K562 (cell line): Measurements from ENCODE around the gene TDG. TPM values are rescaled to one million over a fixed set of nuclear protein-coding genes. Genes with fewer than 3 reads are reported as not detected.

Experiments used
- ATAC-seq: fragments of 200-7000 bp; cut with Tn5 transposase; 3 replicates; pipeline ENCODE4 v1.9.1; 2020; ENCODE audit warnings: moderate library complexity
- BruUV-seq: library from RNA; stranded (reverse); fragments of 400-500 nt; replicated peaks from 2 replicates; lab custom pipeline; 2021; lab: Mats Ljungman, UMichigan
- CTCF ChIA-PET: fragments of 300-600 bp; formaldehyde crosslinking; extraction: SDS; loops from one replicate; lab custom pipeline; 2021; ENCODE audit warnings: low intra/inter-chr PET ratio; lab: Yijun Ruan, JAX
- POLR2A ChIA-PET: fragments of 300-600, 350-650 bp; sonication (Branson Sonifier 250); formaldehyde crosslinking; extraction: SDS; loops from one replicate; lab custom pipeline; 2021; ENCODE audit warnings: antibody characterized with exemption, inconsistent platforms; lab: Yijun Ruan, JAX
- DNase-seq, 4 experiments: peaks; one replicate each; pipeline versions ENCODE4 v3.0.0 to v3.0.0-alpha.2; 2011 to 2018; ENCODE audit warnings: low spot score in 3 of 4, mixed read lengths in 3 of 4; ENCODE audit errors: extremely low read depth in 1 of 4
- FAIRE-seq: peaks from 2 replicates; lab custom pipeline; 2011; peaks lifted over from hg19 to GRCh38; lab: Jason Lieb, UNC
- H2AFZ ChIP-seq: 2 replicates; pipeline ENCODE4 v1.6.0; 2011; ENCODE audit warnings: low read depth, low read length, control low read depth, inconsistent platforms
- H3K27ac ChIP-seq: fragments of 200-600 bp; 3 replicates; pipeline ENCODE4 v1.8.0; 2011; ENCODE audit warnings: low read depth, mild to moderate bottlenecking, control low read depth, inconsistent platforms, low read length, moderate library complexity, mixed read lengths; ENCODE audit errors: extremely low read depth
- H3K27me3 ChIP-seq, 2 experiments: fragments of 300-600 bp in 1 of 2; 2 replicates in 1 of 2; 3 replicates in 1 of 2; pipeline versions ENCODE4 v1.6.0 to v1.8.0; 2011; ENCODE audit warnings: inconsistent platforms in 2 of 2, low read length in 2 of 2, mild to moderate bottlenecking in 1 of 2, mixed read lengths in 1 of 2, moderate library complexity in 1 of 2; ENCODE audit not compliant: control insufficient read depth in 2 of 2, insufficient read depth in 2 of 2
- H3K36me3 ChIP-seq: fragments of 300-600 bp; 3 replicates; pipeline ENCODE4 v1.8.0; 2011; ENCODE audit warnings: mild to moderate bottlenecking, low read length, inconsistent platforms; ENCODE audit not compliant: control insufficient read depth, insufficient read depth
- H3K4me1 ChIP-seq, 2 experiments: fragments of 200-600 bp in 1 of 2; replicated peaks in 1 of 2; 2 replicates in 1 of 2; 3 replicates in 1 of 2; pipeline versions ENCODE4 v1.5.1 to v1.8.0; 2011; ENCODE audit warnings: inconsistent platforms in 2 of 2, low read length in 2 of 2, mild to moderate bottlenecking in 1 of 2, mixed read lengths in 1 of 2, moderate library complexity in 1 of 2; ENCODE audit not compliant: control insufficient read depth in 2 of 2, insufficient read depth in 2 of 2
- H3K4me2 ChIP-seq: 2 replicates; pipeline ENCODE4 v1.6.1; 2011; ENCODE audit warnings: low read length, control low read depth, inconsistent platforms, mixed read lengths; ENCODE audit not compliant: insufficient read depth
- H3K4me3 ChIP-seq: fragments of 200-600 bp; sonication (generic), shearing (Covaris generic); 2 replicates; pipeline ENCODE4 v1.5.1; 2016; ENCODE audit warnings: control low read depth, inconsistent platforms
- H3K79me2 ChIP-seq: fragments of 200-600 bp; 3 replicates; pipeline ENCODE4 v1.8.0; 2011; ENCODE audit warnings: low read length, inconsistent platforms; ENCODE audit not compliant: control insufficient read depth, insufficient read depth
- H3K9ac ChIP-seq, 2 experiments: 2 replicates each; pipeline versions ENCODE4 v1.6.0 to v1.6.1; 2011; ENCODE audit warnings: low read depth in 2 of 2, low read length in 2 of 2, control low read depth in 1 of 2, inconsistent platforms in 1 of 2, mild to moderate bottlenecking in 1 of 2, mixed read lengths in 1 of 2; ENCODE audit not compliant: insufficient read depth in 1 of 2
- H3K9me1 ChIP-seq: one replicate; pipeline ENCODE4 v1.6.0; 2011; ENCODE audit warnings: inconsistent platforms, mild to moderate bottlenecking, low read length, moderate library complexity; ENCODE audit not compliant: control insufficient read depth, insufficient read depth
- H3K9me3 ChIP-seq: replicated peaks from 2 replicates; pipeline ENCODE4 v1.5.1; 2011; ENCODE audit warnings: low read depth, low read length, inconsistent platforms; ENCODE audit not compliant: control insufficient read depth, insufficient read depth
- H4K20me1 ChIP-seq: replicated peaks from 2 replicates; pipeline ENCODE4 v1.6.1; 2011; ENCODE audit warnings: low read length, inconsistent platforms, mixed read lengths; ENCODE audit not compliant: control insufficient read depth, insufficient read depth
- CGGBP1 ChIP-seq: fragments of 250-450 bp; sonication (Bioruptor Pico); IDR thresholded peaks from 2 replicates; pipeline ENCODE4 v1.9.0; 2021; ENCODE audit warnings: mild to moderate bottlenecking
- POLR2A ChIP-seq: fragments of 450-650 bp; conservative IDR thresholded peaks from 2 replicates; pipeline ENCODE4 v1.6.1; 2016
- ZFP30 ChIP-seq: fragments of 250-450 bp; sonication (Bioruptor Pico); IDR thresholded peaks from 2 replicates; pipeline ENCODE4 v1.8.0; 2022; ENCODE audit warnings: moderate library complexity, mild to moderate bottlenecking, inconsistent platforms, borderline replicate concordance
- ZNF354B ChIP-seq: fragments of 250-450 bp; sonication (Bioruptor Pico); IDR thresholded peaks from 2 replicates; pipeline ENCODE4 v1.4.0; 2020
- WGBS: fragments of 100-300 bp; shearing (Covaris generic); methylation state at CpG from one replicate; pipeline ENCODE4 v1.1.6; 2016; ENCODE audit warnings: low coverage, mixed read lengths; ENCODE audit not compliant: insufficient coverage; ENCODE audit errors: missing lambda C conversion rate; 5-methylcytosine and 5-hydroxymethylcytosine counted together
- in situ Hi-C: fragments of 300-500 bp; cut with MboI; formaldehyde crosslinking; loops from 4 replicates; pipeline ENCODE4 v1.15.0; 2018; ENCODE audit warnings: inconsistent platforms, mixed read lengths
- intact Hi-C: fragments of 100-400 bp; cut with micrococcal nuclease; formaldehyde crosslinking; loops from 2 replicates; pipeline ENCODE4 v1.14.2; 2022
- polyA plus RNA-seq, 8 experiments: library from polyadenylated mRNA; depleted of rRNA in 4 of 8; stranded (reverse) in 5 of 8; unstranded in 3 of 8; fragments of >200 nt; fragmentation: Nextera tagmentation in 2 of 8; fragmentation: Illumina TruSeq in 1 of 8; extraction: Ambion mirVana in 2 of 8; extraction: Trizol in 1 of 8; gene quantifications; 2 replicates each; pipeline versions ENCODE4 v1.2.1 to v1.2.3, GENCODE V29; 2011 to 2014; ENCODE audit warnings: inconsistent platforms in 1 of 8, missing spikeins in 1 of 8
- total RNA-seq, 7 experiments: library from RNA; depleted of rRNA in 6 of 7; stranded (reverse); fragments of >200 nt in 6 of 7; fragmentation: Illumina TruSeq in 2 of 7; extraction: Trizol in 2 of 7; gene quantifications; 2 replicates each; pipeline versions ENCODE4 v1.2.1 to v1.2.3, GENCODE V29; 2011 to 2021; ENCODE audit warnings: low replicate concordance in 1 of 7

TDG gene
- total and polyA plus RNA-seq, 9 of the 15 experiments (the other 6 are each of a cell fraction or from before 2014, with no cell fraction given): 37.6 to 77.2 (median 64.0) TPM

- Histone ChIP-seq H3K9ac (no peak overlapping the region), H3K27me3 (no peaks in the 10 kb centered on the region; a peak in 1 of 5 replicates), H3K36me3 (peaks cover 6% of the 10 kb centered on the region; the same call in 1 of the 3 replicates), H4K20me1 (no peaks in the 10 kb centered on the region), H3K4me3 (no peak overlapping the region), H3K4me1 (peaks cover 6 to 14% of the 10 kb centered on the region in 2 experiments; a peak in 4 of 5 replicates), H3K4me2 (no peak overlapping the region), H3K27ac (no peak overlapping the region), H3K79me2 (no peaks in the 10 kb centered on the region), H2AFZ (no peak overlapping the region), H3K9me1 (no peaks in the 10 kb centered on the region), H3K9me3 (no peaks in the 10 kb centered on the region)
- CTCF ChIA-PET: no interaction called here
- POLR2A ChIA-PET: no interaction called here
- FAIRE-seq (no peak), ATAC-seq (no peak), DNase-seq (no peak)
- in situ Hi-C loops (no loop called here), intact Hi-C loops (no loop called here)
- WGBS: 48% methylated on average over 4 of the region's 4 CpGs
- BruUV-seq: no TSS peak
- no peak for TF ChIP-seq CGGBP1
Measured at GRCh38 chr12:103994235-103994634, 28.6 kb downstream of the TDG start.

- no peaks in the 10 kb centered on the region for H4K20me1 ChIP-seq
- ChIA-PET POLR2A (interaction anchor here (0.7 to 1.8 kb wide), 6 partner anchors 17 to 155 kb away, joined by 3 to 11 read pairs (median 4); partner anchors contain the start of genes NT5DC3 and TDG), CTCF (no interaction called here)
- H3K4me1 ChIP-seq: peaks cover 6 to 14% of the 10 kb centered on the region in 2 experiments; a peak in 4 of 5 replicates
- no peak overlapping the region for H3K4me3 ChIP-seq
- no peak overlapping the region for H3K27ac ChIP-seq
- no peaks in the 10 kb centered on the region for H3K9me1 ChIP-seq
- no peaks in the 10 kb centered on the region for H3K36me3 ChIP-seq
- H3K4me2 ChIP-seq: no peak overlapping the region
- DNase-seq: no peak
- no peaks in the 10 kb centered on the region for H3K9me3 ChIP-seq
- no peak for TF ChIP-seq POLR2A
- no peak for TF ChIP-seq ZNF354B (CRISPR knock-in tag)
- no peak for TF ChIP-seq ZFP30
- no peak overlapping the region for H2AFZ ChIP-seq
- no peak overlapping the region for H3K9ac ChIP-seq
- H3K27me3 ChIP-seq: no peaks in the 10 kb centered on the region; a peak in 1 of 5 replicates
- in situ Hi-C loops (no loop called here), intact Hi-C loops (no loop called here)
- BruUV-seq: no TSS peak
- FAIRE-seq: no peak
- WGBS: 84% methylated on average over 5 of the region's 5 CpGs
- no peaks in the 10 kb centered on the region for H3K79me2 ChIP-seq
- no peak for ATAC-seq
Measured at GRCh38 chr12:103996595-103996994, 30.9 kb downstream of the TDG start.
